Measurements from ENCODE around the gene LCLAT1. TPM values are rescaled to one million over a fixed set of nuclear protein-coding genes. Genes with fewer than 3 reads are reported as not detected.

Gene LCLAT1
- total and polyA plus RNA-seq, 4 experiments from 2014 or later, result 6.1 to 24.9 (median 12.8) TPM

Other genes with a start within 250 kb of the LCLAT1 start
- 100 to 1,000 TPM; 335 to 364 TPM for gene LBH, start 215.7 kb upstream of the LCLAT1 start, total RNA-seq
- 100 to 1,000 TPM; 119 to 136 TPM for gene LBH, start 215.7 kb upstream of the LCLAT1 start, polyA plus RNA-seq

All from CD4-positive, alpha-beta memory T cell (primary cell).